Liver (tissue), 9 donors: ENCODE data around the gene LTBP4. TPM values are rescaled to one million over a fixed set of nuclear protein-coding genes. Genes with fewer than 3 reads are reported as not detected.

Experiments
- DNase-seq: peaks from one replicate; pipeline ENCODE4 v3.0.0-alpha.2; 2017; ENCODE audit warnings: low spot score
- H3K27ac ChIP-seq, 2 donors: one replicate each; pipeline ENCODE4 v1.7.0; 2013; ENCODE audit warnings: inconsistent platforms in 2 of 2, low read length in 2 of 2, control low read depth in 1 of 2, low read depth in 1 of 2, mild to moderate bottlenecking in 1 of 2
- H3K27me3 ChIP-seq, 4 donors: one replicate each; pipeline versions ENCODE4 v1.6.1 to v1.7.0; 2013; ENCODE audit warnings: low read length in 3 of 4, inconsistent platforms in 1 of 4, mild to moderate bottlenecking in 1 of 4, moderate library complexity in 1 of 4; ENCODE audit not compliant: control insufficient read depth in 4 of 4, insufficient read depth in 4 of 4
- H3K36me3 ChIP-seq, 4 donors: one replicate each; pipeline versions ENCODE4 v1.6.1 to v1.7.0; 2013; ENCODE audit warnings: low read length in 3 of 4, mild to moderate bottlenecking in 3 of 4, low read depth in 1 of 4, moderate library complexity in 1 of 4; ENCODE audit not compliant: control insufficient read depth in 4 of 4, insufficient read depth in 3 of 4
- H3K4me1 ChIP-seq, 4 donors: one replicate each; pipeline versions ENCODE4 v1.6.1 to v1.7.0; 2013; ENCODE audit warnings: low read length in 3 of 4, mild to moderate bottlenecking in 3 of 4, moderate library complexity in 1 of 4; ENCODE audit not compliant: control insufficient read depth in 4 of 4, insufficient read depth in 4 of 4
- H3K4me3 ChIP-seq, 3 donors: one replicate each; pipeline versions ENCODE4 v1.6.1 to v1.7.0; 2013; ENCODE audit warnings: low read length in 3 of 3, control low read depth in 1 of 3, low read depth in 1 of 3, mild to moderate bottlenecking in 1 of 3
- H3K9ac ChIP-seq, 2 donors: one replicate each; pipeline ENCODE4 v1.7.0; 2013; ENCODE audit warnings: low read length in 2 of 2, mild to moderate bottlenecking in 2 of 2, moderate library complexity in 2 of 2, control low read depth in 1 of 2, low read depth in 1 of 2
- H3K9me3 ChIP-seq, 4 donors: one replicate each; pipeline versions ENCODE4 v1.6.1 to v1.7.0; 2013; ENCODE audit warnings: low read length in 3 of 4; ENCODE audit not compliant: control insufficient read depth in 4 of 4
- ATF3 ChIP-seq: IDR thresholded peaks from 2 replicates; pipeline ENCODE4 v1.6.1; 2016; ENCODE audit warnings: antibody characterized with exemption
- CTCF ChIP-seq: fragments of 150-350 bp; IDR thresholded peaks from 2 replicates; pipeline ENCODE4 v1.5.1; 2017; ENCODE audit warnings: improper control_type of control experiment, low read depth, low read length; ENCODE audit not compliant: missing input control
- GABPA ChIP-seq, 2 donors: IDR thresholded peaks in 1 of 2; conservative IDR thresholded peaks in 1 of 2; 2 replicates each; pipeline ENCODE4 v1.6.1; 2016; ENCODE audit warnings: antibody characterized with exemption in 2 of 2, mild to moderate bottlenecking in 1 of 2, moderate library complexity in 1 of 2
- HNF4A ChIP-seq, 2 donors: conservative IDR thresholded peaks; 2 replicates each; pipeline ENCODE4 v1.6.1; 2016; ENCODE audit warnings: antibody characterized with exemption in 2 of 2, mild to moderate bottlenecking in 2 of 2
- HNF4G ChIP-seq: IDR thresholded peaks from 2 replicates; pipeline ENCODE4 v1.6.1; 2016; ENCODE audit warnings: antibody characterized with exemption
- JUND ChIP-seq, 2 donors: IDR thresholded peaks; 2 replicates each; pipeline ENCODE4 v1.6.1; 2016; ENCODE audit warnings: antibody characterized with exemption in 2 of 2
- MAX ChIP-seq: IDR thresholded peaks from 2 replicates; pipeline ENCODE4 v1.6.1; 2016; ENCODE audit warnings: antibody characterized with exemption
- NR2F2 ChIP-seq: IDR thresholded peaks from 2 replicates; pipeline ENCODE4 v1.6.1; 2016; ENCODE audit warnings: antibody characterized with exemption
- RAD21 ChIP-seq, 2 donors: IDR thresholded peaks; 2 replicates each; pipeline ENCODE4 v1.6.1; 2016; ENCODE audit warnings: antibody characterized with exemption in 2 of 2, mild to moderate bottlenecking in 2 of 2
- REST ChIP-seq: IDR thresholded peaks from 2 replicates; pipeline ENCODE4 v1.6.1; 2016; ENCODE audit warnings: antibody characterized with exemption, mild to moderate bottlenecking
- TAF1 ChIP-seq: conservative IDR thresholded peaks from 2 replicates; pipeline ENCODE4 v1.6.1; 2016; ENCODE audit warnings: antibody characterized with exemption, mild to moderate bottlenecking
- YY1 ChIP-seq: IDR thresholded peaks from 2 replicates; pipeline ENCODE4 v1.6.1; 2016; ENCODE audit warnings: antibody characterized with exemption, mild to moderate bottlenecking
- ZBTB33 ChIP-seq: IDR thresholded peaks from 2 replicates; pipeline ENCODE4 v1.6.1; 2016; ENCODE audit warnings: antibody characterized with exemption
- WGBS: extraction: QIAGEN DNeasy Blood & Tissue Kit; methylation state at CpG from one replicate; pipeline ENCODE4 v1.1.7; 2013; 5-methylcytosine and 5-hydroxymethylcytosine counted together
- polyA plus RNA-seq, 2 donors: library from polyadenylated mRNA; stranded (reverse) in 1 of 2; unstranded in 1 of 2; fragments of 200-250 nt in 1 of 2; fragments of >200 nt in 1 of 2; fragmentation: Nextera tagmentation in 1 of 2; extraction: Ambion mirVana in 1 of 2; gene quantifications; one replicate each; pipeline versions ENCODE4 v1.2.1 to v1.2.3, GENCODE V29; 2013 to 2015
- total RNA-seq, 2 donors: library from RNA; depleted of rRNA; stranded (reverse); fragments of >200 nt; gene quantifications; one replicate each; pipeline ENCODE4 v1.2.3, GENCODE V29; 2014
- donor health status: healthy.
- donor health status: healthy.
- donor health status: healthy.
- donor health status: healthy.
- donor health status: healthy.

LTBP4 gene
- total and polyA plus RNA-seq, 4 donors = 9.6 to 28.7 (median 17.8) TPM

GRCh38 chr19:40668991-40669614, 67.9 kb downstream of the LTBP4 start (continued):
- TF ChIP-seq CTCF = no peak

GRCh38 chr19:40671404-40671803, 70.2 kb downstream of the LTBP4 start:
- peaks cover 13 to 37% (median 24%) of the 10 kb centered on the region in 4 donors for H3K36me3 ChIP-seq
- WGBS = 89% methylated on average over 9 of the region's 9 CpGs
- H3K4me3 ChIP-seq = no peak overlapping the region
- no peaks in the 10 kb centered on the region for H3K27me3 ChIP-seq
- no peak overlapping the region for H3K27ac ChIP-seq
- TF ChIP-seq NR2F2 (no peak), YY1 (no peak), RAD21 (IDR thresholded peaks at IDR 0.05) (no peak), MAX (no peak), ZBTB33 (no peak), ATF3 (no peak), TAF1 (no peak)
- H3K4me1 ChIP-seq = no peaks in the 10 kb centered on the region
- no peaks in the 10 kb centered on the region for H3K9me3 ChIP-seq
- H3K9ac ChIP-seq = no peak overlapping the region
- DNase-seq = no peak

GRCh38 chr19:40672038-40672437, 70.9 kb downstream of the LTBP4 start:
- WGBS = 90% methylated on average over 2 of the region's 2 CpGs
- H3K27me3 ChIP-seq = no peaks in the 10 kb centered on the region
- no peak overlapping the region for H3K4me3 ChIP-seq
- H3K27ac ChIP-seq = no peak overlapping the region
- H3K36me3 ChIP-seq = peaks cover 13 to 39% (median 26%) of the 10 kb centered on the region in 4 donors
- no peaks in the 10 kb centered on the region for H3K4me1 ChIP-seq
- H3K9me3 ChIP-seq = no peaks in the 10 kb centered on the region
- no peak for DNase-seq
- H3K9ac ChIP-seq = no peak overlapping the region
- TF ChIP-seq MAX = no peak
- TF ChIP-seq NR2F2 = no peak
- no peak for TF ChIP-seq GABPA (IDR thresholded peaks at IDR 0.05 in 1 of 2, conservative IDR thresholded peaks at IDR 0.05 in 1 of 2)
- no peak for TF ChIP-seq CTCF
- no peak for TF ChIP-seq ZBTB33
- no peak for TF ChIP-seq TAF1
- no peak for TF ChIP-seq HNF4G
- no peak for TF ChIP-seq HNF4A (conservative IDR thresholded peaks at IDR 0.05)
- no peak for TF ChIP-seq REST
- TF ChIP-seq JUND (IDR thresholded peaks at IDR 0.05) = no peak
- TF ChIP-seq YY1 = no peak
- no peak for TF ChIP-seq ATF3
